Stimulated activated CD8-positive, alpha-beta memory T cell treated with anti-CD3 and anti-CD28 coated beads, Interleukin-4, amount 100 ng/mL, for 1 hour (primary cell): ENCODE measurements around the gene AGAP5.
"Not testable (repeated sequence)": the region's sequence is repeated elsewhere in the genome, so short reads cannot be mapped to it uniquely, and the experiment has no call there.

Experiments used
- DNase-seq, 2 donors: peaks; one replicate each; pipeline ENCODE4 v3.0.0-alpha.2; 2020; ENCODE audit warnings: low read depth in 2 of 2, low spot score in 1 of 2

The AGAP5 gene

GRCh38 chr10:73715179-73716156 lies 17.6 kb upstream of the AGAP5 start:
- DNase-seq, result not testable (repeated sequence)

- DNase-seq, result not testable (repeated sequence)
Measured at GRCh38 chr10:73714483-73714882, 16.6 kb upstream of the AGAP5 start.

GRCh38 chr10:73713912-73714311 lies 16.0 kb upstream of the AGAP5 start:
- not testable (repeated sequence) for DNase-seq

GRCh38 chr10:73711683-73712082 lies 13.8 kb upstream of the AGAP5 start:
- DNase-seq, result not testable (repeated sequence)

- DNase-seq, result not testable (repeated sequence)
Measured at GRCh38 chr10:73708122-73708521, 10.2 kb upstream of the AGAP5 start.

GRCh38 chr10:73707628-73708027 lies 9.7 kb upstream of the AGAP5 start:
- not testable (repeated sequence) for DNase-seq

- not testable (repeated sequence) for DNase-seq
Measured at GRCh38 chr10:73706488-73706887, 8.6 kb upstream of the AGAP5 start.

GRCh38 chr10:73705506-73706072 lies 7.7 kb upstream of the AGAP5 start:
- not testable (repeated sequence) for DNase-seq

- DNase-seq, result not testable (repeated sequence)
Measured at GRCh38 chr10:73703924-73704323, 6.0 kb upstream of the AGAP5 start.

- not testable (repeated sequence) for DNase-seq
Measured at GRCh38 chr10:73698819-73699218, 910 bp upstream of the AGAP5 start.

GRCh38 chr10:73695302-73695701 lies 2.6 kb downstream of the AGAP5 start:
- not testable (repeated sequence) for DNase-seq

GRCh38 chr10:73690755-73691154 lies 7.2 kb downstream of the AGAP5 start:
- DNase-seq, result not testable (repeated sequence)

- DNase-seq, result not testable (repeated sequence)
Measured at GRCh38 chr10:73689596-73689995, 8.3 kb downstream of the AGAP5 start.

GRCh38 chr10:73687641-73688040 lies 10.3 kb downstream of the AGAP5 start:
- DNase-seq, result not testable (repeated sequence)

- DNase-seq, result not testable (repeated sequence)
Measured at GRCh38 chr10:73674546-73674945, 23.4 kb downstream of the AGAP5 start.

- DNase-seq, result not testable (repeated sequence)
Measured at GRCh38 chr10:73668378-73668777, 29.5 kb downstream of the AGAP5 start.

- DNase-seq, result not testable (repeated sequence)
Measured at GRCh38 chr10:73666153-73666809, 31.6 kb downstream of the AGAP5 start.

- DNase-seq, result not testable (repeated sequence)
Measured at GRCh38 chr10:73665581-73665980, 32.3 kb downstream of the AGAP5 start.

- not testable (repeated sequence) for DNase-seq
Measured at GRCh38 chr10:73664156-73665040, 33.5 kb downstream of the AGAP5 start.

- not testable (repeated sequence) for DNase-seq
Measured at GRCh38 chr10:73663621-73664020, 34.3 kb downstream of the AGAP5 start.
